ENCODE results near the gene ARL4A. TPM values are rescaled to one million over a fixed set of nuclear protein-coding genes. Genes with fewer than 3 reads are reported as not detected.
A peak's percentile ranks its signal among the peaks of the same experiment; 100 is the strongest.

ARL4A gene
- total and polyA plus RNA-seq, 2 of the 13 experiments (the other 11 are each of a cell fraction or from before 2014, with no cell fraction given) = 10.8 to 25.6 TPM

- TF ChIP-seq GRHL1 (CRISPR knock-in tag; conservative IDR thresholded peaks at IDR 0.05) = no peak
- no peak for TF ChIP-seq NBN (conservative IDR thresholded peaks at IDR 0.05)
- no peak for TF ChIP-seq GTF3A (CRISPR knock-in tag; conservative IDR thresholded peaks at IDR 0.05)
- TF ChIP-seq HNRNPLL (IDR thresholded peaks at IDR 0.05; ENCODE audit: low read depth, low read length, poor library complexity, severe bottlenecking) = peak; percentile 68
- TF ChIP-seq ZSCAN22 (CRISPR knock-in tag; IDR thresholded peaks at IDR 0.05) = no peak
- no peak for TF ChIP-seq ZNF234 (CRISPR knock-in tag; conservative IDR thresholded peaks at IDR 0.05)
- TF ChIP-seq THAP9 (CRISPR knock-in tag; IDR thresholded peaks at IDR 0.05; ENCODE audit: borderline replicate concordance) = peak; percentile 77
- TF ChIP-seq AKAP8 (CRISPR knock-in tag; IDR thresholded peaks at IDR 0.05) = no peak
- TF ChIP-seq SIN3B (IDR thresholded peaks at IDR 0.05; ENCODE audit: low read length) = no peak
- no peak for TF ChIP-seq MED8 (CRISPR knock-in tag; IDR thresholded peaks at IDR 0.05; ENCODE audit: insufficient replicate concordance)
- no peak for TF ChIP-seq ZBTB43 (CRISPR knock-in tag; conservative IDR thresholded peaks at IDR 0.05)
- TF ChIP-seq ZNF275 (CRISPR knock-in tag; IDR thresholded peaks at IDR 0.05; ENCODE audit: borderline replicate concordance) = no peak
- TF ChIP-seq HDAC2 (CRISPR knock-in tag; IDR thresholded peaks at IDR 0.05) = peak; percentile 42; the same call in 1 of the 2 replicates
- peak; percentile 78 for TF ChIP-seq MIXL1 (CRISPR knock-in tag; IDR thresholded peaks at IDR 0.05)
- TF ChIP-seq JDP2 (CRISPR knock-in tag; IDR thresholded peaks at IDR 0.05; ENCODE audit: borderline replicate concordance) = no peak; the same call in 1 of the 2 replicates
- no peak for TF ChIP-seq ZFP82 (CRISPR knock-in tag; IDR thresholded peaks at IDR 0.05; ENCODE audit: borderline replicate concordance)
- no peak for TF ChIP-seq SYNCRIP (IDR thresholded peaks at IDR 0.05; ENCODE audit: insufficient read depth, low read depth, low read length)
- TF ChIP-seq GLI4 (CRISPR knock-in tag; IDR thresholded peaks at IDR 0.05; ENCODE audit: borderline replicate concordance) = 0 out of 2 replicates have a peak, but pooled peaks have one; percentile 81
- TF ChIP-seq ZNF232 (CRISPR knock-in tag; IDR thresholded peaks at IDR 0.05; ENCODE audit: borderline replicate concordance) = peak; percentile 37; the same call in 1 of the 2 replicates
- TF ChIP-seq ZBTB38 (CRISPR knock-in tag; IDR thresholded peaks at IDR 0.05) = no peak
- TF ChIP-seq SALL2 (CRISPR knock-in tag; IDR thresholded peaks at IDR 0.05) = peak; percentile 28; the same call in 1 of the 2 replicates
- peak; percentile 33; the same call in 1 of the 2 replicates for TF ChIP-seq HNF4G (IDR thresholded peaks at IDR 0.05; ENCODE audit: borderline replicate concordance, low read depth, low read length)
- peak; percentile 71; the same call in 1 of the 2 replicates for TF ChIP-seq HNF4G (CRISPR knock-in tag; IDR thresholded peaks at IDR 0.05; ENCODE audit: borderline replicate concordance, low read depth)
These were observed at the start of gene ARL4A (continued) for GRCh38 chr7:12686891-12687717.

Measured in HepG2 (cell line).